Measurements from ENCODE around the gene CORO7. TPM values are rescaled to one million over a fixed set of nuclear protein-coding genes. Genes with fewer than 3 reads are reported as not detected.

The CORO7 gene
- total and polyA plus RNA-seq, 5 donors from 2014 or later, result 52.5 to 718 (median 63.6) TPM

GRCh38 chr16:4393240-4393600 is 23.2 kb downstream of the CORO7 start:
- peaks cover 78% of the 10 kb centered on the region for H3K36me3 ChIP-seq (ENCODE audit: control insufficient read depth, insufficient read depth, low read length)
- H3K4me3 ChIP-seq (ENCODE audit: low read depth, low read length), result no peak overlapping the region
- H3K9me3 ChIP-seq (ENCODE audit: control insufficient read depth in 2 of 2, low read length in 2 of 2), result no peaks in the 10 kb centered on the region
- Mint-ChIP-seq H3K27ac (no peak overlapping the region), H3K36me3 (peaks cover 14% of the 10 kb centered on the region), H3K27me3 (no peaks in the 10 kb centered on the region), H3K4me1 (peaks cover 0 to 4% (median 2%) of the 10 kb centered on the region in 4 donors), H3K9me3 (no peaks in the 10 kb centered on the region), H3K4me3 (no peak overlapping the region)
- DNase-seq, result no peak
- peaks cover 5% of the 10 kb centered on the region for H3K4me1 ChIP-seq (ENCODE audit: control insufficient read depth, insufficient read depth, low read length, poor library complexity, severe bottlenecking)
- no peak overlapping the region for H3K27ac ChIP-seq (ENCODE audit: insufficient read depth, low read length, poor library complexity, severe bottlenecking)
- no peaks in the 10 kb centered on the region for H3K27me3 ChIP-seq (ENCODE audit: control insufficient read depth, insufficient read depth, low read length)
- no peak for ATAC-seq (ENCODE audit: low read depth in 2 of 2)

DNA sequence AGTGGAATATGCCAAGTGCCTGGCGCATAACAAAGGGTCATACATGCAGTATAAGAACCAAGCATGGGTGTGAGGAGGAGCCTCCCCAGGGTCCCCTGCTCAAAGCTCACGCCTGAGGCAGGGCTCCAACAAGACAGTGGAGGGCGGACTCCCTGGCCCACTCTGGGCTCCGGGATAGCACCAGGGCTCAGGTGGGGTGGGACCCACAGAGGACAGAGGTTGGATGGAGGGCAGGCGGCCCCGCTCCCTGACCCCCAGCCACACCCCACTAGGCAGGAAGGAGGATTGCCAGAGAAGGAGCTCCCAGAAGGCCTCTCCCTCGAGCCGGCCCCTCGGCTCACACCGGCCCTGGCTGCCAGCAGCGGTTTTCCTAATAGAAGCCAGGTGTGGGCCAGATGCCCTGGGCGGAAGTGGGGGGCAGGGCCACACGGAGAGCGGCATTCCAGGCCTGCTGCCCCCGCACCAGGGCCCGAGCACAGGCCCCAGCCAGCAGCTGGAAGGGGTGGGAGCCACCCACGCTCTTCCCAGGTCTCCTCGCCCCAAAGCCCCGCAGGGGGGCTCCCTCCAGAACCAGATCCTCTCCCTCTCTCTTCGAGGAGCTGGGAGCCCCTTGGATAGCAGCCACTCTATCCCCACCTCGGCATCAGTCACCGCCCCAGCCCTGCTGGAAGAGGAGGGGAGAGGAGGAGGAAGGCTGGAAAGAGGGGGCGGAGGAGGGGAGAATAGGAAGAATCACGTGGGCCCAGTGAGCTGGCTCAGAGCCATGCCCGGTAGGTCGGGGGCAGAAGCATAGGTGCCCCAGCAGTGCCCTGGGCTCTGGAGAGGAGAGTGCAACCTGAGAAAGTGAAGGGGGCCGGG is 23.8 kb downstream of the CORO7 start:
- Histone ChIP-seq H3K4me1 (ENCODE audit: control insufficient read depth, insufficient read depth, low read length, poor library complexity, severe bottlenecking) (peaks cover 5% of the 10 kb centered on the region), H3K4me3 (ENCODE audit: low read depth, low read length) (no peak overlapping the region), H3K36me3 (ENCODE audit: control insufficient read depth, insufficient read depth, low read length) (peaks cover 78% of the 10 kb centered on the region), H3K27ac (ENCODE audit: insufficient read depth, low read length, poor library complexity, severe bottlenecking) (no peak overlapping the region), H3K27me3 (ENCODE audit: control insufficient read depth, insufficient read depth, low read length) (no peaks in the 10 kb centered on the region), H3K9me3 (ENCODE audit: control insufficient read depth in 2 of 2, low read length in 2 of 2) (no peaks in the 10 kb centered on the region)
- Mint-ChIP-seq H3K4me1 (peaks cover 0 to 4% (median 2%) of the 10 kb centered on the region in 4 donors), H3K27me3 (no peaks in the 10 kb centered on the region), H3K36me3 (peaks cover 14% of the 10 kb centered on the region), H3K27ac (no peak overlapping the region), H3K4me3 (no peak overlapping the region), H3K9me3 (no peaks in the 10 kb centered on the region)
- no peak for ATAC-seq (ENCODE audit: low read depth in 2 of 2)
- no peak for DNase-seq

GRCh38 chr16:4391631-4392381 is 24.6 kb downstream of the CORO7 start:
- Mint-ChIP-seq H3K9me3 (peaks cover 0 to 2% (median 0%) of the 10 kb centered on the region in 7 donors), H3K36me3 (peaks cover 14% of the 10 kb centered on the region), H3K27ac (no peak overlapping the region), H3K4me3 (no peak overlapping the region), H3K4me1 (peaks cover 0 to 4% (median 2%) of the 10 kb centered on the region in 4 donors), H3K27me3 (no peaks in the 10 kb centered on the region)
- Histone ChIP-seq H3K4me3 (ENCODE audit: low read depth, low read length) (no peak overlapping the region), H3K4me1 (ENCODE audit: control insufficient read depth, insufficient read depth, low read length, poor library complexity, severe bottlenecking) (peaks cover 5% of the 10 kb centered on the region), H3K36me3 (ENCODE audit: control insufficient read depth, insufficient read depth, low read length) (peaks cover 83% of the 10 kb centered on the region), H3K27me3 (ENCODE audit: control insufficient read depth, insufficient read depth, low read length) (no peaks in the 10 kb centered on the region), H3K9me3 (ENCODE audit: control insufficient read depth in 2 of 2, low read length in 2 of 2) (no peaks in the 10 kb centered on the region), H3K27ac (ENCODE audit: insufficient read depth, low read length, poor library complexity, severe bottlenecking) (no peak overlapping the region)
- ATAC-seq (ENCODE audit: low read depth in 2 of 2) (peak in 1 of 2 donors; percentile 20), DNase-seq (peak in 1 of 3 donors; percentile 26)

DNA sequence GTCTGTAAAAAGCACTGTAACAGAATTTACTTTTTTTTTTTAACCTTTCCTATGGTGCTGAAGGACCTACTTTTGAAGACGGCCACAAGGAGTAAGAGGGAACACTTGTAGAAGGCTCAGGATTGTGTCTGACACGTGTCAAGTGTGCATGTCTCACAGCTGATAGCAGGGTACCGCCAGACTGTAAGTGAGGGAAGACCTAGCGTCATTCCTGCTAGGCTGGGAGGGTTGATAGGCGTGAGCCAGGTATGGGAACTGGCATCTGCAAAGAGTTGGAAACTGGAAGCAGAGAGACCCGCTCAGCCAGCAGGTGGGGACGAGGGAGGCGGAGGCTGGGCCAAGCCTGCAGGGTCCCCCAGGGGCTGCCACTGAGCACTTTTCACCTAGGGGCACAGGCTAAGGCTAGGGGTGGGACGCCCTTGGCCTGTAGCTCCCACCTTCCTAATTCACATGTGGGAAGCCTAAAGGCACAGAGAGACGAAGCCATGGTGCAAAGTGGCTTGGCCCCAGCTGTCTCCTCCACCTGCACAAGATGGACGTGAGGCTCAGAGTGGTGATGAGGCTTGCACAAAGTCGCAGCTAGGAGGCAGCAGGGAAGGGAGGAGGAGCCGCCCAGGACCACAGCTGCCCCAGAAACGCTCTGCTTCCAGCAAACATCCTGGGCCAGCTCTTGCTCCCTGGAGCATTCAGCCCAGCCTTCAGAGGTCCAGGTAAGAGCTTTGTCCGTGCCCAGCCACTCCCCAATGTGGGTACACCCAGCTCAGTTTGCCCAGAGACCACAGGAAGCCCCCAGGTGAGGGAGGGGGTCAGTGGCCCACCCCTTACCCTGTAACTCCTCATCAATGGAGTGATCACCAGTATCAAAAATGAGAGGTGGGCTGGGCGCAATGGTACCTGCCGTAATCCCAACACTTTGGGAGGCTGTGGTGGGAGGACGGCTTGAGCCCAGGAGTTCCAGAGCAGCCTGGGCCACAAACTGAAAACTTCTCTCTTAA is 25.8 kb downstream of the CORO7 start:
- Mint-ChIP-seq H3K4me3 (peak overlapping the region in 1 of 4 donors; percentile 35), H3K36me3 (peaks cover 9% of the 10 kb centered on the region), H3K27me3 (no peaks in the 10 kb centered on the region), H3K9me3 (peaks cover 0 to 2% (median 0%) of the 10 kb centered on the region in 7 donors), H3K4me1 (peaks cover 0 to 3% (median 1%) of the 10 kb centered on the region in 4 donors), H3K27ac (peak overlapping the region in 1 of 3 donors; percentile 52)
- Histone ChIP-seq H3K4me3 (ENCODE audit: low read depth, low read length) (no peak overlapping the region), H3K27me3 (ENCODE audit: control insufficient read depth, insufficient read depth, low read length) (no peaks in the 10 kb centered on the region), H3K4me1 (ENCODE audit: control insufficient read depth, insufficient read depth, low read length, poor library complexity, severe bottlenecking) (peaks cover 5% of the 10 kb centered on the region), H3K36me3 (ENCODE audit: control insufficient read depth, insufficient read depth, low read length) (peaks cover 85% of the 10 kb centered on the region), H3K9me3 (ENCODE audit: control insufficient read depth in 2 of 2, low read length in 2 of 2) (no peaks in the 10 kb centered on the region), H3K27ac (ENCODE audit: insufficient read depth, low read length, poor library complexity, severe bottlenecking) (no peak overlapping the region)
- ATAC-seq (ENCODE audit: low read depth in 2 of 2) (no peak), DNase-seq (no peak)

DNA sequence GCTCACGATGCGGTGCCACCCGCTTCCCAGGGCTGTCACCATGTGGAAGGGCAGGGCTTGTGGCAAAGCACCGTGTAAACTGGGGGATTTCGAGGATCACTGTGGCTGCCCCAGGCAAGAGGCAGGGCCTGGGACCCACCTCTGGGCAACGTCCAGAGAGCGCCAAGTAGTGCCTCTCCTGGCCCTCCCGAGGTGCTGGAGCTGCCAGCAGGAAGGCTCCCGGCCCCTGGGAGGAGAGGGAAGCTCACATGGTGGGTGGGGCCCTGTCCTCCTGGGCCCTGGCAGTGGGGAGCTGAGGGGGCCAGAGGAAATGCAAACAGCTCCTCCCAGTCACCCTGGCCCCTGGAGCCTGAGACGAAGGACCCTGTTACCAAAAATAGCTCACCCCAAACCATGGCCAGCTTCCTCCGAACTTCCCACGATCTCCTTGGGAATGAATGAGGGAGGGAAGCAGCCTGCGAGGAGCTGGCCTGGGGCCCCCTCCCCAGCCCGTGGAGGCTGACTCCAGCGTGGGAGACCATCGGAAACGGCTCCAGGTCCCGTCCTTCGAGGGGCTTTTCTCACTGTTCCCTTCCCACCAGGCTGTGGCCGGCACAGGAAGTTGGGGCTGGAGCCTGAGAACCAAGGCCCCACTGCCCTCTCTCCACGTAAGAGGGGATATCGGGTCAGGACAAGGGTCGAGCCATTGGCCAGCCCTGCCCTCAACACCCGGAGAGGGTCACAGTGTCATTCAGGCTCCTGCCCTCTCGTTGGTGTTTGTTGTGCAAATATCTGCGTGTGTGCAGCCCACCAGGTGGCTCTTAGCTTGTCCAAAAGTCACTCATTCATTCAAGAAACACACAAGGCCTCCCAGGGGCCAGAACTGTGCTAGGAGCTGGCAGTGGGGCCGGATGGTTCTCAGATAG is 27.1 kb downstream of the CORO7 start:
- Mint-ChIP-seq H3K36me3 (peaks cover 7% of the 10 kb centered on the region), H3K4me1 (peaks cover 0 to 2% (median 0%) of the 10 kb centered on the region in 4 donors), H3K27me3 (no peaks in the 10 kb centered on the region), H3K27ac (peak overlapping the region in 1 of 3 donors; percentile 52), H3K4me3 (peak overlapping the region in 1 of 4 donors; percentile 7), H3K9me3 (peaks cover 0 to 2% (median 0%) of the 10 kb centered on the region in 7 donors)
- DNase-seq, result no peak
- Histone ChIP-seq H3K27ac (ENCODE audit: insufficient read depth, low read length, poor library complexity, severe bottlenecking) (no peak overlapping the region), H3K36me3 (ENCODE audit: control insufficient read depth, insufficient read depth, low read length) (peaks cover 77% of the 10 kb centered on the region), H3K9me3 (ENCODE audit: control insufficient read depth in 2 of 2, low read length in 2 of 2) (no peaks in the 10 kb centered on the region), H3K4me3 (ENCODE audit: low read depth, low read length) (no peak overlapping the region), H3K27me3 (ENCODE audit: control insufficient read depth, insufficient read depth, low read length) (no peaks in the 10 kb centered on the region), H3K4me1 (ENCODE audit: control insufficient read depth, insufficient read depth, low read length, poor library complexity, severe bottlenecking) (peaks cover 5% of the 10 kb centered on the region)
- no peak for ATAC-seq (ENCODE audit: low read depth in 2 of 2)

DNA sequence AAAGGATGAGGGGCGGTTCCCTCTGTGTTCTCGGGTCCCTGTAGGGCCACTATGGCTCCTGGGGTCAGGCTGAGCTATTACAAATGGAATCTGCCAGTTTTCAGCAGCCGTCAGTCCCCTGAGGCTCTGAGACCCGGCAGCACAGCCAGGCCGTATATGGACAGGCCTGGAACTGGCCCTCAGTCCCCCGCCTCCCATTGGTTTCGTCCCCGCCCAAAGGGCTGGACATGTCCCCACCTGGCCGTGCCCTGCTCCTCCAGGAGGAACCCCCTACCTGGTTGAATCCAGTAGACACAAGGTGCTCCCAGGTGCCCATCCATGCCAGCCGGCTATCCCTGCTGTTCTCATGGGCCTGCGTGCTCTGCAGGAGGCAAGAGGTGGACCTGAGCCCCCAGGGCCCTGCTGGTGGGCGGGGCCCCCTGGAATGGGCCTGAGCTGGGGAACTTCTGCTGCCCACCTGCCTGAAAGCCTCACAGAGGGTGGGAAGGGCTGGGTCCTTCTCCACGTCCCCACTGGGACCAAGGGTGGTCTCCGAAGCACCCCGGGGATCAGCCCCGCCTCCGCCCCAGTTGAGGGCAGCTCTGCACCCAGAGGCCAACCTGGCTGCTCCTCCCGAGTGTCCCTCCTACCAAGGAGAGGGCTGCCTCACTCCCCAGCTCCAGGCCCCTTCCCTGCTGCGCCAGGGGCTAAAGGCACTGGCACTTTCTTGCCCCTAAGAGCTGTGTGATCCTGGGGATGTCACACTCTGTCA is 27.9 kb downstream of the CORO7 start:
- Mint-ChIP-seq H3K4me3 (no peak overlapping the region), H3K4me1 (peaks cover 0 to 2% (median 0%) of the 10 kb centered on the region in 4 donors), H3K27me3 (no peaks in the 10 kb centered on the region), H3K9me3 (peaks cover 0 to 2% (median 0%) of the 10 kb centered on the region in 7 donors), H3K36me3 (peaks cover 7% of the 10 kb centered on the region), H3K27ac (no peak overlapping the region)
- Histone ChIP-seq H3K4me3 (ENCODE audit: low read depth, low read length) (no peak overlapping the region), H3K27me3 (ENCODE audit: control insufficient read depth, insufficient read depth, low read length) (no peaks in the 10 kb centered on the region), H3K27ac (ENCODE audit: insufficient read depth, low read length, poor library complexity, severe bottlenecking) (no peak overlapping the region), H3K4me1 (ENCODE audit: control insufficient read depth, insufficient read depth, low read length, poor library complexity, severe bottlenecking) (peaks cover 5% of the 10 kb centered on the region), H3K36me3 (ENCODE audit: control insufficient read depth, insufficient read depth, low read length) (peaks cover 76% of the 10 kb centered on the region), H3K9me3 (ENCODE audit: control insufficient read depth in 2 of 2, low read length in 2 of 2) (no peaks in the 10 kb centered on the region)
- no peak for DNase-seq
- no peak for ATAC-seq (ENCODE audit: low read depth in 2 of 2)
